OCI-LY7 (cell line): ENCODE data around the gene ULK4. TPM values are rescaled to one million over a fixed set of nuclear protein-coding genes. Genes with fewer than 3 reads are reported as not detected.
"Not testable (repeated sequence)": the region's sequence is repeated elsewhere in the genome, so short reads cannot be mapped to it uniquely, and the experiment has no call there.

Source experiments
- BruUV-seq: library from RNA; stranded (reverse); fragments of 400-500 nt; replicated peaks from 2 replicates; lab custom pipeline; 2021; lab: Mats Ljungman, UMichigan
- CTCF ChIA-PET: fragments of 300-600 bp; sonication (Branson Sonifier 250); formaldehyde crosslinking; loops from one replicate; lab custom pipeline; 2022; ENCODE audit warnings: antibody characterized with exemption; ENCODE audit not compliant: unreplicated experiment; lab: Charles Lee
- POLR2A ChIA-PET: fragments of 300-600 bp; sonication (Branson Sonifier 250); formaldehyde crosslinking; loops from one replicate; lab custom pipeline; 2022; ENCODE audit warnings: antibody characterized with exemption; lab: Charles Lee
- DNase-seq: peaks from one replicate; pipeline ENCODE4 v3.0.0-alpha.2; 2015; ENCODE audit warnings: low spot score
- H2AFZ ChIP-seq: fragments of 200-600 bp; sonication (generic), shearing (Covaris generic); 2 replicates; pipeline ENCODE4 v1.6.1; 2014; ENCODE audit warnings: mild to moderate bottlenecking, antibody characterized with exemption, low read length, moderate library complexity
- H3K27ac ChIP-seq: fragments of 200-600 bp; sonication (generic); 2 replicates; pipeline ENCODE4 v1.5.1; 2014; ENCODE audit warnings: mixed run types, low read depth, mild to moderate bottlenecking, moderate library complexity, low read length, inconsistent platforms; ENCODE audit not compliant: poor library complexity, severe bottlenecking
- H3K36me3 ChIP-seq: fragments of 200-600 bp; sonication (generic); 2 replicates; pipeline ENCODE4 v1.6.1; 2014; ENCODE audit warnings: mild to moderate bottlenecking, antibody characterized with exemption, low read length, moderate library complexity, mixed read lengths; ENCODE audit not compliant: insufficient read depth
- H3K4me1 ChIP-seq: fragments of 200-600 bp; sonication (generic); 2 replicates; pipeline ENCODE4 v1.5.1; 2014; ENCODE audit warnings: mild to moderate bottlenecking, low read length; ENCODE audit not compliant: insufficient read depth, poor library complexity, severe bottlenecking
- H3K4me2 ChIP-seq: fragments of 200-600 bp; sonication (generic); 2 replicates; pipeline ENCODE4 v1.6.1; 2014; ENCODE audit warnings: mild to moderate bottlenecking, low read length
- H3K4me3 ChIP-seq: fragments of 200-600 bp; sonication (generic); 2 replicates; pipeline ENCODE4 v1.5.1; 2014; ENCODE audit warnings: mild to moderate bottlenecking, low read depth, low read length; ENCODE audit not compliant: poor library complexity, severe bottlenecking
- H3K79me2 ChIP-seq: fragments of 200-600 bp; sonication (generic); 2 replicates; pipeline ENCODE4 v1.6.1; 2016; ENCODE audit warnings: low read depth, mild to moderate bottlenecking, low read length, moderate library complexity, mixed read lengths; ENCODE audit not compliant: insufficient read depth
- H3K9me2 ChIP-seq: fragments of 200-600 bp; sonication (generic); 2 replicates; pipeline ENCODE4 v1.6.1; 2016; ENCODE audit warnings: mild to moderate bottlenecking, low read length, mixed read lengths; ENCODE audit not compliant: insufficient read depth
- H3K9me3 ChIP-seq: fragments of 200-600 bp; sonication (generic); 2 replicates; pipeline ENCODE4 v1.6.1; 2014; ENCODE audit warnings: mild to moderate bottlenecking, mixed run types, low read length, mixed read lengths
- H4K20me1 ChIP-seq: fragments of 200-600 bp; sonication (generic); 2 replicates; pipeline ENCODE4 v1.6.1; 2014; ENCODE audit warnings: mild to moderate bottlenecking, antibody characterized with exemption, low read length, moderate library complexity, mixed read lengths; ENCODE audit not compliant: insufficient read depth
- EZH2phosphoT487 ChIP-seq: fragments of 200-600 bp; sonication (generic); IDR thresholded peaks from 2 replicates; pipeline ENCODE4 v1.6.1; 2018; ENCODE audit warnings: low read depth, borderline replicate concordance, mild to moderate bottlenecking, mixed run types, antibody characterized with exemption, low read length, moderate library complexity, mixed read lengths
- intact Hi-C: fragments of 100-400 bp; cut with micrococcal nuclease; formaldehyde crosslinking; loops from one replicate; pipeline ENCODE4 v1.10.0; 2022; ENCODE audit not compliant: unreplicated experiment
- total RNA-seq, 2 experiments: library from RNA; depleted of rRNA in 1 of 2; stranded (reverse); fragments of >200 nt in 1 of 2; shearing (Covaris generic) in 1 of 2; gene quantifications; 2 replicates each; pipeline ENCODE4 v1.2.3, GENCODE V29; 2014 to 2022
- TF ChIP-seq, protein P1 (sequence below): fragments of 200-600 bp; sonication (generic); conservative IDR thresholded peaks from 2 replicates; pipeline ENCODE4 v1.5.1; 2014; ENCODE audit warnings: mild to moderate bottlenecking, antibody characterized with exemption, low read length, moderate library complexity, mixed read lengths

The ULK4 gene
- total RNA-seq, 2 experiments from 2014 or later: 18.9 to 21.0 TPM

DNA sequence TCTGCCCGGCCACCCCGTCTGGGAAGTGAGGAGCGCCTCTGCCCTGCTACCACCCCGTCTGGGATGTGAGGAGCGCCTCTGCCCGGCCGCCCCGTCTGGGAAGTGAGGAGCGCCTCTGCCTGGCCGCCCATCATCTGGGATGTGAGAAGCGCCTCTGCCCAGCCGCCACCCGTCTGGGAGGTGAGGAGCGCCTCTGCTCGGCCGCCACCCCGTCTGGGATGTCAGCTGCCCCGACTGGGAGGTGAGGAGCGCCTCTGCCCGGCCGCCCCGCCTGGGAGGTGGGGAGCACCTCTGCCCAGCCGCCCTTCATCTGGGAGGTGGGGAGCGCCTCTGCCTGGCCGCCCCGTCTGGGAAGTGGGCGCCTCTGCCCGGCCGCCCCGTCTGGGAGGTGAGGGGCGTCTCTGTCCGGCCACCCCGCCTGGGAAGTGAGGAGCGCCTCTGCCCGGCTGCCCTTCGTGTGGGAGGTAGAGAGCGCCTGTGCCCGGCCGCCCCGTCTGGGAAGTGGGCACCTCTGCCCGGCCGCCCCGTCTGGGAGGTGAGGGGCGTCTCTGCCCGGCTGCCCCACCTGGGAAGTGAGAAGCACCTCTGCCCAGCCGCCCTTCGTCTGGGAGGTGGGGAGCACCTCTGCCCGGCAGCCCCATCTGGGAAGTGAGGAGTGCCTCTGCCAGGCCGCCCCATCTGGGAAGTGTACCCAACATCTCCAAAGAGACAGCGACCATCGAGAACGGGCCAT lies 120.8 kb downstream of the ULK4 start:
- H3K4me1 ChIP-seq, BruUV-seq, intact Hi-C loops: not testable (repeated sequence)

DNA sequence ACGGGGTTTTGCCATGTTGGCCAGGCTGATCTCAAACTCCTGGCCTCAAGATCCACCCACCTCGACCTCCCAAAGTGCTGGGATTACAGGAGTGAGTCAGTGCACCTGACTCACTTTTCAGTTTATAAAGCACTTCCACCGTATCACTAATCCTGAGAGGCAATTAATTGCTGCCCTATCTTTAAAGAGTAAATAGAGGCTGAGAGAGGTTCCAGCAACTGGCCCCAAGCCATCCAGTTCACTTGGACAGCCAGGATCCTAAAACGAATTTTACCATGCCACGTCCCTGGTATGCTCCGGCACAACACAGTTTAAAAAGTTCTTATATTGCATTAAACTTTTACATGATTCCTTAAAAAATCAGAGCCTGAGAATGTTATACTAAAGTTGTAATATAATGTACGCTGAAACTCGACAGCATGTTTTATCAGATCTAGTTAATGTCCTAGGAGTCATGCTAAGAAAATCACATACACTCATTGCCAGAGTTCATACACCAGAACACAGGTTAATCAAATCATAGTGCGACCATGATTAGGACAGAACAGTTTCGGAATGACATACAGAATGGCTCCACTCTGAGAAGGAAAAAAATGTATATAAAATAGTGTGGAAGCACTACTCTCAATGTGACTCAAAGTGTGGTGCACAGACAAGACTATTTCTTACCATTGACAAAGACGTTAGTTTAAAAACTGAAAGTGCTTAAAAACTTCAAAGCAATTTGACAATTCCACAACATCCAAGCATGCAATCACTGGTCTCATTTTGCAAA lies 125.4 kb downstream of the ULK4 start:
- no TSS peak for BruUV-seq
- H3K4me1 ChIP-seq: no peaks in the 10 kb centered on the region
- no peaks in the 10 kb centered on the region for H3K79me2 ChIP-seq
- H4K20me1 ChIP-seq: no peaks in the 10 kb centered on the region
- H3K27ac ChIP-seq: no peak overlapping the region
- ChIA-PET CTCF (no interaction called here), POLR2A (no interaction called here)
- H3K4me3 ChIP-seq: no peak overlapping the region
- intact Hi-C loops: no loop called here
- H3K4me2 ChIP-seq: no peak overlapping the region
- H3K36me3 ChIP-seq: no peaks in the 10 kb centered on the region
- TF ChIP-seq, protein P1, sequence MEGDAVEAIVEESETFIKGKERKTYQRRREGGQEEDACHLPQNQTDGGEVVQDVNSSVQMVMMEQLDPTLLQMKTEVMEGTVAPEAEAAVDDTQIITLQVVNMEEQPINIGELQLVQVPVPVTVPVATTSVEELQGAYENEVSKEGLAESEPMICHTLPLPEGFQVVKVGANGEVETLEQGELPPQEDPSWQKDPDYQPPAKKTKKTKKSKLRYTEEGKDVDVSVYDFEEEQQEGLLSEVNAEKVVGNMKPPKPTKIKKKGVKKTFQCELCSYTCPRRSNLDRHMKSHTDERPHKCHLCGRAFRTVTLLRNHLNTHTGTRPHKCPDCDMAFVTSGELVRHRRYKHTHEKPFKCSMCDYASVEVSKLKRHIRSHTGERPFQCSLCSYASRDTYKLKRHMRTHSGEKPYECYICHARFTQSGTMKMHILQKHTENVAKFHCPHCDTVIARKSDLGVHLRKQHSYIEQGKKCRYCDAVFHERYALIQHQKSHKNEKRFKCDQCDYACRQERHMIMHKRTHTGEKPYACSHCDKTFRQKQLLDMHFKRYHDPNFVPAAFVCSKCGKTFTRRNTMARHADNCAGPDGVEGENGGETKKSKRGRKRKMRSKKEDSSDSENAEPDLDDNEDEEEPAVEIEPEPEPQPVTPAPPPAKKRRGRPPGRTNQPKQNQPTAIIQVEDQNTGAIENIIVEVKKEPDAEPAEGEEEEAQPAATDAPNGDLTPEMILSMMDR: no peak
- no peak for TF ChIP-seq EZH2phosphoT487
- DNase-seq: no peak
- no peaks in the 10 kb centered on the region for H3K9me3 ChIP-seq
- no peak overlapping the region for H2AFZ ChIP-seq
- no peaks in the 10 kb centered on the region for H3K9me2 ChIP-seq

More for the DNA sequence above, 120.8 kb downstream of the ULK4 start:
- POLR2A ChIA-PET, H3K9me3 ChIP-seq, CTCF ChIA-PET, H2AFZ ChIP-seq, H3K9me2 ChIP-seq, H3K4me3 ChIP-seq, H3K79me2 ChIP-seq, H3K4me2 ChIP-seq, H4K20me1 ChIP-seq, H3K27ac ChIP-seq, H3K36me3 ChIP-seq, DNase-seq: not testable (repeated sequence)

DNA sequence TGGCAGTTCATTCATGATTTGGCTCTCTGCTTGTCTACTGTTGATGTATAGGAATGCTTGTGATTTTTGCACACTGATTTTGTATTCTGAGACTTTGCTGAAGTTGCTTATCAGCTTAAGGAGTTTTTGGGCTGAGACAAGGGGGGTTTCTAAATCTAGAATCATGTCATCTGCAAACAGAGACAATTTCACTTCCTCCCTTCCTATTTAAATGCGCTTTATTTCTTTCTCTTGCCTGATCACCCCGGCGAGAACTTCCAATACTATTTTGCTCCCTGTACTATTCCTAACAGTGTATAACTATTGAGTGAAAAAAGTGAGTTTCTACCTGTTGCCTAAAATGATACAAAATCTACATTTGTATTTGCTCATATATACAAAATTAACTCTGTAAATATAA lies 128.3 kb downstream of the ULK4 start:
- H3K27ac ChIP-seq: no peak overlapping the region
- H3K4me2 ChIP-seq: no peak overlapping the region
- no peaks in the 10 kb centered on the region for H4K20me1 ChIP-seq
- no peak for TF ChIP-seq EZH2phosphoT487
- TF ChIP-seq, protein P1: no peak
- H3K9me2 ChIP-seq: no peaks in the 10 kb centered on the region
- no peaks in the 10 kb centered on the region for H3K4me1 ChIP-seq
- DNase-seq: no peak
- BruUV-seq: no TSS peak
- no peaks in the 10 kb centered on the region for H3K79me2 ChIP-seq
- H3K36me3 ChIP-seq: no peaks in the 10 kb centered on the region
- no peak overlapping the region for H2AFZ ChIP-seq
- CTCF ChIA-PET: no interaction called here
- H3K9me3 ChIP-seq: no peaks in the 10 kb centered on the region
- no peak overlapping the region for H3K4me3 ChIP-seq
- POLR2A ChIA-PET: interaction anchor here (0.6 to 0.7 kb wide), 2 partner anchors 130 to 1746 kb away, joined by 3 to 4 read pairs; no protein-coding TSS in a partner anchor
- intact Hi-C loops: no loop called here
